K562 (cell line): Measurements from ENCODE around the gene PRKCQ. TPM values are rescaled to one million over a fixed set of nuclear protein-coding genes. Genes with fewer than 3 reads are reported as not detected.

Experiments used
- ATAC-seq: fragments of 200-7000 bp; cut with Tn5 transposase; 3 replicates; pipeline ENCODE4 v1.9.1; 2020; ENCODE audit warnings: moderate library complexity
- BruUV-seq: library from RNA; stranded (reverse); fragments of 400-500 nt; replicated peaks from 2 replicates; lab custom pipeline; 2021; lab: Mats Ljungman, UMichigan
- CTCF ChIA-PET: fragments of 300-600 bp; formaldehyde crosslinking; extraction: SDS; loops from one replicate; lab custom pipeline; 2021; ENCODE audit warnings: low intra/inter-chr PET ratio; lab: Yijun Ruan, JAX
- POLR2A ChIA-PET: fragments of 300-600, 350-650 bp; sonication (Branson Sonifier 250); formaldehyde crosslinking; extraction: SDS; loops from one replicate; lab custom pipeline; 2021; ENCODE audit warnings: antibody characterized with exemption, inconsistent platforms; lab: Yijun Ruan, JAX
- DNase-seq, 4 experiments: peaks; one replicate each; pipeline versions ENCODE4 v3.0.0 to v3.0.0-alpha.2; 2011 to 2018; ENCODE audit warnings: low spot score in 3 of 4, mixed read lengths in 3 of 4; ENCODE audit errors: extremely low read depth in 1 of 4
- FAIRE-seq: peaks from 2 replicates; lab custom pipeline; 2011; peaks lifted over from hg19 to GRCh38; lab: Jason Lieb, UNC
- H2AFZ ChIP-seq: 2 replicates; pipeline ENCODE4 v1.6.0; 2011; ENCODE audit warnings: low read depth, low read length, control low read depth, inconsistent platforms
- H3K27ac ChIP-seq: fragments of 200-600 bp; 3 replicates; pipeline ENCODE4 v1.8.0; 2011; ENCODE audit warnings: low read depth, mild to moderate bottlenecking, control low read depth, inconsistent platforms, low read length, moderate library complexity, mixed read lengths; ENCODE audit errors: extremely low read depth
- H3K27me3 ChIP-seq, 2 experiments: fragments of 300-600 bp in 1 of 2; 2 replicates in 1 of 2; 3 replicates in 1 of 2; pipeline versions ENCODE4 v1.6.0 to v1.8.0; 2011; ENCODE audit warnings: inconsistent platforms in 2 of 2, low read length in 2 of 2, mild to moderate bottlenecking in 1 of 2, mixed read lengths in 1 of 2, moderate library complexity in 1 of 2; ENCODE audit not compliant: control insufficient read depth in 2 of 2, insufficient read depth in 2 of 2
- H3K36me3 ChIP-seq: fragments of 300-600 bp; 3 replicates; pipeline ENCODE4 v1.8.0; 2011; ENCODE audit warnings: mild to moderate bottlenecking, low read length, inconsistent platforms; ENCODE audit not compliant: control insufficient read depth, insufficient read depth
- H3K4me1 ChIP-seq, 2 experiments: fragments of 200-600 bp in 1 of 2; replicated peaks in 1 of 2; 2 replicates in 1 of 2; 3 replicates in 1 of 2; pipeline versions ENCODE4 v1.5.1 to v1.8.0; 2011; ENCODE audit warnings: inconsistent platforms in 2 of 2, low read length in 2 of 2, mild to moderate bottlenecking in 1 of 2, mixed read lengths in 1 of 2, moderate library complexity in 1 of 2; ENCODE audit not compliant: control insufficient read depth in 2 of 2, insufficient read depth in 2 of 2
- H3K4me2 ChIP-seq: 2 replicates; pipeline ENCODE4 v1.6.1; 2011; ENCODE audit warnings: low read length, control low read depth, inconsistent platforms, mixed read lengths; ENCODE audit not compliant: insufficient read depth
- H3K4me3 ChIP-seq: fragments of 200-600 bp; sonication (generic), shearing (Covaris generic); 2 replicates; pipeline ENCODE4 v1.5.1; 2016; ENCODE audit warnings: control low read depth, inconsistent platforms
- H3K79me2 ChIP-seq: fragments of 200-600 bp; 3 replicates; pipeline ENCODE4 v1.8.0; 2011; ENCODE audit warnings: low read length, inconsistent platforms; ENCODE audit not compliant: control insufficient read depth, insufficient read depth
- H3K9ac ChIP-seq, 2 experiments: 2 replicates each; pipeline versions ENCODE4 v1.6.0 to v1.6.1; 2011; ENCODE audit warnings: low read depth in 2 of 2, low read length in 2 of 2, control low read depth in 1 of 2, inconsistent platforms in 1 of 2, mild to moderate bottlenecking in 1 of 2, mixed read lengths in 1 of 2; ENCODE audit not compliant: insufficient read depth in 1 of 2
- H3K9me1 ChIP-seq: one replicate; pipeline ENCODE4 v1.6.0; 2011; ENCODE audit warnings: inconsistent platforms, mild to moderate bottlenecking, low read length, moderate library complexity; ENCODE audit not compliant: control insufficient read depth, insufficient read depth
- H3K9me3 ChIP-seq: replicated peaks from 2 replicates; pipeline ENCODE4 v1.5.1; 2011; ENCODE audit warnings: low read depth, low read length, inconsistent platforms; ENCODE audit not compliant: control insufficient read depth, insufficient read depth
- H4K20me1 ChIP-seq: replicated peaks from 2 replicates; pipeline ENCODE4 v1.6.1; 2011; ENCODE audit warnings: low read length, inconsistent platforms, mixed read lengths; ENCODE audit not compliant: control insufficient read depth, insufficient read depth
- ATF7 ChIP-seq: fragments of 450-650 bp; IDR thresholded peaks from 2 replicates; pipeline ENCODE4 v1.7.1; 2014; ENCODE audit warnings: mild to moderate bottlenecking, moderate library complexity
- ESRRA ChIP-seq: fragments of 450-650 bp; IDR thresholded peaks from 2 replicates; pipeline ENCODE4 v1.6.1; 2014; ENCODE audit warnings: low read depth, mild to moderate bottlenecking, moderate library complexity, borderline replicate concordance
- POLR2A ChIP-seq: fragments of 450-650 bp; conservative IDR thresholded peaks from 2 replicates; pipeline ENCODE4 v1.6.1; 2016
- RFX1 ChIP-seq: fragments of 450-650 bp; IDR thresholded peaks from 2 replicates; pipeline ENCODE4 v1.6.1; 2016; ENCODE audit warnings: mild to moderate bottlenecking, moderate library complexity
- WGBS: fragments of 100-300 bp; shearing (Covaris generic); methylation state at CpG from one replicate; pipeline ENCODE4 v1.1.6; 2016; ENCODE audit warnings: low coverage, mixed read lengths; ENCODE audit not compliant: insufficient coverage; ENCODE audit errors: missing lambda C conversion rate; 5-methylcytosine and 5-hydroxymethylcytosine counted together
- in situ Hi-C: fragments of 300-500 bp; cut with MboI; formaldehyde crosslinking; loops from 4 replicates; pipeline ENCODE4 v1.15.0; 2018; ENCODE audit warnings: inconsistent platforms, mixed read lengths
- intact Hi-C: fragments of 100-400 bp; cut with micrococcal nuclease; formaldehyde crosslinking; loops from 2 replicates; pipeline ENCODE4 v1.14.2; 2022
- polyA plus RNA-seq, 8 experiments: library from polyadenylated mRNA; depleted of rRNA in 4 of 8; stranded (reverse) in 5 of 8; unstranded in 3 of 8; fragments of >200 nt; fragmentation: Nextera tagmentation in 2 of 8; fragmentation: Illumina TruSeq in 1 of 8; extraction: Ambion mirVana in 2 of 8; extraction: Trizol in 1 of 8; gene quantifications; 2 replicates each; pipeline versions ENCODE4 v1.2.1 to v1.2.3, GENCODE V29; 2011 to 2014; ENCODE audit warnings: inconsistent platforms in 1 of 8, missing spikeins in 1 of 8
- total RNA-seq, 7 experiments: library from RNA; depleted of rRNA in 6 of 7; stranded (reverse); fragments of >200 nt in 6 of 7; fragmentation: Illumina TruSeq in 2 of 7; extraction: Trizol in 2 of 7; gene quantifications; 2 replicates each; pipeline versions ENCODE4 v1.2.1 to v1.2.3, GENCODE V29; 2011 to 2021; ENCODE audit warnings: low replicate concordance in 1 of 7
- TF ChIP-seq, protein P1 (sequence below), 2 experiments: fragments of 450-650 bp in 1 of 2; sonication (generic) in 1 of 2; formaldehyde crosslinking in 1 of 2; IDR thresholded peaks in 1 of 2; conservative IDR thresholded peaks in 1 of 2; 2 replicates each; pipeline versions ENCODE4 v1.6.1 to v1.8.1; 2016 to 2023; ENCODE audit warnings: mild to moderate bottlenecking in 2 of 2, moderate library complexity in 2 of 2, inconsistent platforms in 1 of 2, missing genetic modification reagents in 1 of 2

Gene PRKCQ
- total and polyA plus RNA-seq, 9 of the 15 experiments (the other 6 are each of a cell fraction or from before 2014, with no cell fraction given) = 4.4 to 23.3 (median 14.6) TPM

DNA sequence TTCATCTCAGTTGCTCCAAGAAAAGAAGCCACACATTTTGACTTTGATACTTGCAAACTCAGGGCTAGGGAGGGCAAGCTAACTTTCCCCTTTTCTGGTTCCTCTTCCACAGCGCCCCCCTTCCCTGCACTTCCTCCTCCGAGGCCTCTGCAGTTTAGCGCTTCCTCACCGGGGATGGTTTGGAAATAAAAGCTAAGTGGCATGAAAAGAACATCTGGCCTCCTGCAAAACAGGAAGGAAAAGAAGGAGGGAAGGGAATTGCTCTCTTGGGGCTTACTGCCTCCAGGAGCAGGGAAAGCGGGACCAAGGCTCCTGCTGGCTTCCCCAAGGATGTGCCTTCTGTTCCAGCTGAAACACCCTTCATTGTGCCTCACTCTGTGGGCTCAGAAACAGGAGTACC, 42.3 kb downstream of the PRKCQ start (continued):
- TF ChIP-seq, protein P1, sequence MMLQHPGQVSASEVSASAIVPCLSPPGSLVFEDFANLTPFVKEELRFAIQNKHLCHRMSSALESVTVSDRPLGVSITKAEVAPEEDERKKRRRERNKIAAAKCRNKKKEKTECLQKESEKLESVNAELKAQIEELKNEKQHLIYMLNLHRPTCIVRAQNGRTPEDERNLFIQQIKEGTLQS (IDR thresholded peaks at IDR 0.05) = no peak
- TF ChIP-seq, protein P1 (CRISPR knock-in tag; conservative IDR thresholded peaks at IDR 0.05) = no peak
- TF ChIP-seq RFX1 (no peak), POLR2A (no peak)

DNA sequence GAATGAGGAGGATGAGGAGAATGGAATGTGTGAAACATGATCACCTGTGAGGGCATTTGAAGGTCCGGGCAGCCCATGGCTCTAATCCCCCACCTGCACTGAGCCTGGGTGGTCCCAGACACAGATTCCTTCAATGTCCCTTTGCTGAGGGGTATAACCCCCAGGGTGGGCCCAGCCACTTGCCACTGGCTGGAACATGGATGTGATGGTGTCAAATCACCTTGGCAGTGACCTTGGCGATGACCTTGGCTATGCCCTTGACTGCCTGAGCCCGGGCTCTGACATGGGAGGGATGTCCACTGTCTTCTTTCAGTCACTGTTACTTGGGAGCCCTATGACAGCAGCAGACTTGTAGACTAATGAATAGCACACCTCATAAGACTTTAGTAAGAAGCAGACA, 44.0 kb downstream of the PRKCQ start:
- H3K9me3 ChIP-seq = no peaks in the 10 kb centered on the region
- no peak overlapping the region for H2AFZ ChIP-seq
- ATAC-seq (no peak), FAIRE-seq (no peak), DNase-seq (no peak)
- intact Hi-C loops (no loop called here), in situ Hi-C loops (no loop called here)
- no peak overlapping the region for H3K4me3 ChIP-seq
- TF ChIP-seq ATF7 (no peak), ESRRA (peak; percentile 78)
- H4K20me1 ChIP-seq = 0 out of 2 replicates have a peak, but pooled peaks cover 6% of the 10 kb centered on the region
- no peak overlapping the region for H3K9ac ChIP-seq
- ChIA-PET POLR2A (no interaction called here), CTCF (no interaction called here)
- H3K4me1 ChIP-seq = peaks cover 0 to 10% of the 10 kb centered on the region in 2 experiments; a peak in 3 of 5 replicates
- H3K4me2 ChIP-seq = no peak overlapping the region
- no peaks in the 10 kb centered on the region for H3K27me3 ChIP-seq
- BruUV-seq = no TSS peak
- H3K79me2 ChIP-seq = no peaks in the 10 kb centered on the region
- H3K36me3 ChIP-seq = no peaks in the 10 kb centered on the region
- H3K27ac ChIP-seq = no peak overlapping the region
- H3K9me1 ChIP-seq = no peaks in the 10 kb centered on the region
- 90% methylated on average over 3 of the region's 3 CpGs for WGBS
